HG03064 (cell line): ENCODE data around the gene ASIC2.

Experiments
- ATAC-seq: cut with Tn5 transposase; IDR thresholded peaks from one replicate; pipeline ENCODE4 v1.9.1; 2021; ENCODE audit warnings: low read depth; ENCODE audit not compliant: unreplicated experiment

Gene ASIC2

DNA sequence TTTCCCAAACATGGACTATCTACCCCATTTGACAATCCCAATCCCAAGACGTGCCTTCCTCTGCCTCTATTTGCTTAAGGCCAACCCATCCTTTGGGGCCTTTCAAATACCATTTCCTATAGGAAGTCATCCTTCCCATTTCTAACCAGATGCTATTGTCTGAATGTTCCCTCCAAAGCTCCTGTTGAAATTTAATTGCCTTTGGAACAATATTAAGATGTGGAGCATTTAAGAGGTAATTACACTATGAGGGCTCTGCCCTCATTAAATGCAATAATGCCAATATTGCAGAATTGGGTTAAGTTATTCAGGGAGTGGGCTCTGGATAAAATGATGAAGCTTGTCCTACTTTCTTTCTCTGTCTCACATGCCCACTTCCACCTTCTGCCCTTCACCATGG lies 125.4 kb downstream of the ASIC2 start:
- ATAC-seq: no peak

DNA sequence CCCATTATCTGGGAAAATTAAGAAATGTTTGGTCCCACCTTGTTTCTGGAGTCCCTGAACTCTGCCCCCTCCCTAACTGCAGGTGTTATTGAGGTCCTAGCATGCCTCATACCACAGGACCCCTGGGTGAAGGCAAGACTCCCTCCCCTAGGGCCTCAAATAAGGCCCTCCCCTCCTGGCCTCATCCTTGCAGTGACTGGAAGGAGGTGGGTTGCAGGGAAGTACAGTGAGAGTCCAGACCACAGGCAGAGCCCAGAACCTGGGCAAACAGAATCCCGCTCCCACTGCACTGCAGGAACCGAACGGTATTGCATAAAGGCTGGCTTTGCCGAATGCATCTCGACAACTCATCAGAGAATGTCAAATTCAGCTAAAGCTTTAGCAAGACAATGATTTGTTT lies 126.6 kb downstream of the ASIC2 start:
- no peak for ATAC-seq

DNA sequence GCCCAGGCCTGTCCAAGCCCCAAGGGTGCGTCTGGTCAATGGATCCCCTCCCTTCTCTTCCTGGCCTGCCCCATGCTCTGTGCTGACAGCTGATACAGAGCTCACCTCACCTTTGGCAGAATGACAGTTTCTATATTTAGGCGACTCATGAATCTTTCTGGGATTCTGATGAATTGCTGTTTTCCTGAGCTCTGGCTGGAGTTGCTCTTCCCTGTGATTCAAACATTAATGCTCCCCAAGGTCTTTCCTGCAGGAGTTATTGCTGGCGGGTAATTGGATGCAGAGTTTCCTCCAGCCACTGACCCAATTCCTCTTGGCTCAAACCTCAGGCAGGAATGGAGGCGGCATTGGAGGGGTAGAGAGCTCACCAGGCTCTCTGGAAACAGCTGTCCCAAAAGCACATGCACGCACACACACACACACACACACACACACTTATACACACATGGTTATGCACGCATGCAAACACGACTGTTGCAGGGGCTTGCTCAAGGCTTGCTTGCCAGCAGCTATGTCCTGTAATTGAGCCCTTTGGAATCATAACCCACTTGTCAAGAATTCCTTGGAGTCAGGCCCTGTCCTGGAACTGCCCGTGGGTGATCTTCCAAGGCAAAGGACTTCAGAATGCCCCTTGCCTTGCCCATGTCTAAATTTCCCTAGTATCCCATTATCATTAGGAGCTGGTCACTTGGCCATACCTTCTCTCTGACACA lies 128.8 kb downstream of the ASIC2 start:
- ATAC-seq: no peak

DNA sequence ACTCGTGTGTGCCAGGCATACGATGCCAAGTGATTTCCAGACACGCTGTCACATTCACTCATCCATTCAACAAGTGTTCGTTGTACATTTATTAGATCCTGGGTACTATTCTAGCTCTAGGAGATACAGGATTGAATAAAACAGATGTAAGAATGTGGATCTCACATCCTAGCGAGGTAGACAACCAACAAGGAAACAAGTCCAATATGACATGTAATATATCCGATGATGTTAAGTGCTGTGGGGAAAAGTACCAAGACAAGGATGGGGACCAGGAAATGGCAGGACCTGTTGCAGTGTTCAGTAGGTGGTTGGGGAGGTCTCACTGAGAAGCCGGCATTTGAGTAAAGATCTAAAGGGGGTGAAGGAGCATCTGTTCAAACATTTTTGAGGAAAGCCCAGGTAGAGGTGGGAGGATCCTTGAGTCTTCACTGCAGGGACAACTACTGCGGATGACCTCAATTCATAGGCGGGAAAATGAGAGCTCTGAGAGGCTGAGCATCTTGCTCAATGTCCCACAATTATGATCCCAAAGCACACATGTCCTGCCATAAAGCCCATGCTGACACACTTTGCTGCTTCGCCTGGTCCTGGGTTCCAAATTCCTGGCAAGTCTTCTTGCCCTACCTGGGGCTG lies 129.4 kb downstream of the ASIC2 start:
- no peak for ATAC-seq

DNA sequence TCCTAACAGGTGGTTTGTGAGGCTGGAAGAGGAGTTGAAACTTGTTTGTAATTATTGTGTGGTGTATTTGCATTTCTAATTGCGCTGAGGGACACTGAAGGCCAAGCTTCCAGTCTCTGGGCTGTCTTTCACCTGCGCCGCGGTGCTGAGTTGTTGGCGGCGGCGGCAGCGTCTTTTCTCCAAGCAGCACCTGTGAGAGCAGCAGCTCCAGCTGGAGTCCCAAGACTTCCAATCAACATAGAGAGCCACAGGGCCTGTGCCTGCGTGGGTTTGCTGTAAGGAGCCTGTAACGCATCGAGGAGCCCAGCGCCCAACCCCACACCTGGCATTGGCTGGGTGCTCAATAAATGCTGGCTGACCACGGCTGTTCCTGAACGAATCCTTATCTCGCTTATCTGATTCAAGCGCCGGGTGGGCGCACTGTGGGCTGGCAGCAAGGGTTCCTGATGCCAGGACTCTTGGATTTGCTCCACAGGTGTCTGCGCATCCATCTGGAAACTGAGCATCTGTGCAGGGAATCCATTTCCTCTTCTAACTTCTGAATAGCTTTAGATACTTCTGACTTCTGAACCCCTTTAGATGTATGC lies 138.1 kb downstream of the ASIC2 start:
- ATAC-seq: no peak

DNA sequence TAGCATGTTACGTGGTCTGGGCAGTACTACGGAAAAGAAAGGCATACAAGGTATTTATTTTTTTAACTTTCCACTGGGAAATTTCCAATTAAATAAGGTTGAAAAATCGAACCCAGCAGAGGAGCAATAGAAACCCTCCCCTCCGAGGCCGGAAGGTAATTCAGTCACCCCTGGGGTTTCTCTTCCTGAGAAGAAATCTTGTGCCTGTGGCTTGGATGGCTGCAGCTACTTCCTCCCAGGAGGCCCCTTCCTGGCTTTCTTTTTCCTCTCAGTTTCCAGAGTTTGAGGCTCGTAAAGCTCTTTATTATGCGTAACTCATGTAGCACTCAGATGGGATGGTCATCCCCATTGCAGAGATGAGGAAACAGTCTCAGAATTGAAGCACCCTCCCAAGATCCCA lies 140.3 kb downstream of the ASIC2 start:
- no peak for ATAC-seq

DNA sequence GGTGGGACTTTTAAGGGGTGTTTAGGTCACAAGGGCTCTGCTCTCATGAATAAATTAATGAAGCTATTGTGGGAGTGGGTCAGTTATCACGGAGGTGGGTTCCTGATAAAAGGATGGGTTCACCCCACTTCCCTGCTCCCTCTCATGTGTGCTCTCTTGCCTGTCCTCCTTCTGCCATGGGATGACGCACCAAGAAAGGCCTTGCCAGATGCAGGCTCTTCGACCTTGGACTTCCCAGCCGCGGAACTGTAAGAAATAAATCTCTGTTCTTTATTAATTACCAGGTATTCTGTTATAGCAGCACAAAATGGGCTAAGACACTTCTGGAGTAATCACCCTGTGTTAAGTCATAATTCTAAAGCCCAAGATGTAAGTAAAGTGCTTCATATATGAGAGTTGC lies 141.5 kb downstream of the ASIC2 start:
- no peak for ATAC-seq

DNA sequence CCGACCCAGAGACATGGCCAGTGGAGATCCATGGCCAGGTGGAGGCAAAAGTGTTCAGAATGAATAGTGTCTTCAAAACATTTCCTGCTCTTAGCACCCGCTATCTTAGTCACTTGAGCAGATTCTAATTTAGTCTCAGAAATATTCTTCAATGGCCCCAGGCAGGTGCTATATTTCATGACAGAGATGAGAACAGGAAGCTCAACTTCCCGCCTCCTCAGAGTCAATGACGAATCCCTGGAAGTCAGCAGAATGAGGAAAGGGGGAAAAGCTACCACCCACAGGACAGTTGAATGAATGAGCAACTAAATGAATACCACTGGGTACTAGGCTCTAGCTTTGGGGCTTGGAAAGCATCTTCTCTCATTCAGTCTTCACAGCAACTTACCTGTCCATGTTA lies 147.2 kb downstream of the ASIC2 start:
- no peak for ATAC-seq

DNA sequence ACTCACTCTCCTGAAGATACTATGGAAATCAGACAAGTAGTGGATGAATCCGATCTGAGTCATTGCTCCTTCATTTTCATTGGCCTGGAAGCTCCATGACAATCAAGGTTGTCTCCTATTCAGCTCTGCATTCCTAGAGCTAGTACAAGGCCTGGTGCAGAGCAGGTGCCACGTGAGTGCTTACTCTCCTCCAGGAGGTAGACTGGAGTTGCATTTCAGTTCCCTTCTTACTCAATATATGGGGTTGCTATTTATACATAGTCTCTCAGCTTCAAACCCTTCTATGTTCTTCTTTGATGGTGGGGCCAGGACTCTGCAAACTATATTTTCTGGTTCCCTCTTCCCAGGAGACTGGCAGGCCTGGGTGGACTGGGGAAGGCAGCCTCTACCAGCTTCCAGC lies 148.3 kb downstream of the ASIC2 start:
- no peak for ATAC-seq

DNA sequence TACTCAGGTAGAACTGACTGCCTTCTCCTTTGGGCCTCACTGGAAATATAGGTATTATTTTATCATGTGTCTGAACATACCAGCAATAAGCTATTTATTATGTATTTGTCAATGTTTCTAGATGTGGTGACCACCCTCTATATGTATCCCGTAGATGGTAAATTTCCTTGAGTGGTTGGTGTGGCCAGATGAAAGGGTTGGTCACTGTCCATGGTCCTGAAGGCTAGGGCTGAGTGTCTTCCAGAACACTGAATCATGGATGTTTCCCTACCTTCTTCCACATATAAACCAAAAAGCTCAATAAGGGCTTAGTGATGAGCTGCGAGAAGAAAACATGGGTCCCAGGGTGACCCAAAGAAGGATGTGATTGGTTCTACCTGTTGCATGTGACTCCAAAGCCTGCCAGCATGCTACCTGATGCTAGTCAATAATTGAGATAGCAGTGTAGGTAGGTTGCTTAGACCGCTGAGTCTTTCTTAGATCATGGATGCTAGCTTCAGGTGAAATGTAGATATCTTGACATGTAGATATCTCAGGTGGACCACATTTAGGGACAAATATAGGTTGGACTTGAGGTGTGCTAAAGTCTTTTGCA lies 150.3 kb downstream of the ASIC2 start:
- ATAC-seq: no peak

DNA sequence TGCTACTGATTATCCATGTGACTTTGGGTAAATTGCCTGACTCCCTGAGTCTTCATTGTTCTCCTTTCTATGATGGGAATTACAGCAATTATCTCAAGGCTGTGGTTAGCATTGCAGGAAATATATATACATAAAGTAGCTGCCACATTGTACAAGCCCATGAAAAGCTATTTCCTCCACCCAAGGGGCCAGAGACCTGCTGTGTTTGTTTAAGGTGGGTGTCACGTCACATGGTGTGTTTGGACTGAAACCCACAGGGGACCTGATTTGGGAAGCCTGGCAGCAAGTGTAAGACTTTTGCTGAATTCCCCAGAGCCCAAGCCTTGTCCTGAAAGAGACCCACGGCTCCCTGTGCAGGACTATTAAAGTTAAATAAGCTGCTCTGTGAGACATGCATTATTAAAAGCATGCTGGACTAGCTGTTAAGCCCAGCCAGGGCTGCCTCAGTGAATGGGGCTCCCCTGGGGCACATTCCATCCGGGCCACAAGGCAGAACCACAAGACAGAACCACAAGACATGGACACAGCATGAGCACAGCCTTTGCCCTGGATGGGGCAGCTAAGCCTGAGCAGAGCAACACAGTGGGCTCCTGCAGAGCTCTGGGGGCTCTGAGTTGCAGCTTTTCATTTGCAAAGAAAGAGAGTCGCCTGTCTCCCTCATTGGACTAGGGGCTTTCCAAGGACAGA lies 152.5 kb downstream of the ASIC2 start:
- ATAC-seq: no peak

DNA sequence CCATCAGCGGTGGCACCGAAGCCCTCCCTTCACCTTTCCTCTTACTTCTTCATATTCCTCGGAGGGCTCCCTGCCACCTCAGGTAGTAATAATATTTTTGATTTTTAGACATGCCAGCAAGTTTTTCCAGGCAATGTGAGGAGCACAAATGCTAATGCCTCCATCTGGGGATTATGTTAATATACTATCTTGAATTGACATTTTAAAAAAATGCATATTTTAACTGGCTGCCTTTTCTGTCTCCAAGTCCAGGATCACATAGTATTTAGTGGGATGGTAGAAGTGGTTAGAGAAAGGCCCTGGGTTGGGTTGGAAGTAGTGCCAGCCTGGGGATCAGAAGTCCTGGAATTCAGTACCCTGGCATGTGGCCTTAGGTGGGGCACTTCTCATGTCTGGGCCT lies 154.5 kb downstream of the ASIC2 start:
- ATAC-seq: no peak

DNA sequence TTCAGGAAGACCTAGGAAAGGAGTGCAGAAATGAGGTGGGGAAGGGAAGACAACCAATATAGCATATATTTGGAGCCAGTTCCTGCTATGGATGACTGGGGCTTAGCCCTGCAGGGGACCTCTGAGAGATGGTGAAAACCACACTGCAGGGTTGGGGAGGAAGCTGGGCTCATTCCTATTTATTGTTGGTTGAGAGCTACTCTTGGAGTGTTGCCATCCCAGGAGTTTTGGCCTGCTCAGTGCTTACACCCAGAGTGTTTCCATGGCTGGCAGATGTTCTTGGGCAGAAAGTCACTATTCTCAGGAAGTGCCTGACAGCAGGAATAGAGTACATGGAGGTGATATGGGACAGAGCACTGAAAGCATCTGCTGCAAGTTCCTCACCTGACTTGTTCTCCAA lies 155.7 kb downstream of the ASIC2 start:
- no peak for ATAC-seq

DNA sequence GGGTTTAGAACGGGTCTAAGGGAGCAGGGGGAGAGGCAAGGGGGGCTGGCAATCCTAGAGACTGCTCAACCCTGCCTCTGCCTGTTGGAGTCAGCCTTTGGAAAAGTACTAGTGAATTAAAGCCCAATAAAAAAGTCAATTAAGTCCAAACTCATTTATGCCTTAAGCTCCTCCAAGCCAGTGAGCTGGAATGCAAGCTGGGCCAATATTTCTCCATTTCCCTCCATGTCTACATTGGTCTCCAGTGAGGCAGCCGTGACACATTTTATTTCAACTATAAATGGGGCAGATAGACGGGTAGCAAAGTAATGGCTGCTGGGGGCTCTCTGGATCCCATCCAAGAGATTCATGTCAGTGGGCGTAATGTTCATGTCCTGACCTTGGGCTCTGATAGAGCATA lies 157.4 kb downstream of the ASIC2 start:
- ATAC-seq: no peak

DNA sequence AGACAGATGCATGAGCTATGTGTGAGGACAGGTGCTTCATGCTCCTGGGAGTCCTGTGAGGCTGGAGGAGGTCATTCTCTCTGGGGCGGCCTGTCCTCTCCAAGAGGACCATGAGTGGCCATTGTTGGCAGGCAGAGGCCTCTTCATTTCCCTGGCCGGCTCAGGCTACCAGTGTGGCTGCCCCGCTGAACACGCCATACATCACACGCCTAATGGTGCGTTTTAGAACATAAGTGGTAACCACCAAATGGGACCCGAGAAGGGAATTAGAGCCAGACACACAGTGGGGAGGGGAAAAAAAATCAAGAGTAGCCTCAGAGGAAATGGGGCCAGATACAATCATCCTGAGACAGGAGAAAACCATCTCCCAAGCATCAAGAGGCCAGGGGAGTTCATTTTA lies 161.5 kb downstream of the ASIC2 start:
- ATAC-seq: no peak

DNA sequence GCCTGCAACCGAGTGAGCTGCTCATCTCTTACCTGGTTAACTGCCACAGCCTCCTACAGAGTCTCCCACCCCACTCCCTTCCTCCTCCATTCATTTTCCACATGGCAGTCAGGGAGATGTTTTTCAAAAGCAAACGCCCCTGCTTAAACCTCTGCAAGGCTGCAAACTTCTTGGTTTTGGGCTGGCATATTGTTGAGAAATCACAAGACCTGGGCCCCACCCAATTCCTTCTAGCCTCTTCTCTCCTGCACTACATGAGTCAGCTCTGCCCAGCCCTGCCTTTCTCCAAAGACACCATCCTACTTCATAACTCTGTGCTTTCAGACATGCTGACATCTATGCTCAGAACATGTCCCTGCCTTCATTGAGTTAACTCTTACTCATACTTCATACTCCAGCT lies 165.4 kb downstream of the ASIC2 start:
- ATAC-seq: no peak

DNA sequence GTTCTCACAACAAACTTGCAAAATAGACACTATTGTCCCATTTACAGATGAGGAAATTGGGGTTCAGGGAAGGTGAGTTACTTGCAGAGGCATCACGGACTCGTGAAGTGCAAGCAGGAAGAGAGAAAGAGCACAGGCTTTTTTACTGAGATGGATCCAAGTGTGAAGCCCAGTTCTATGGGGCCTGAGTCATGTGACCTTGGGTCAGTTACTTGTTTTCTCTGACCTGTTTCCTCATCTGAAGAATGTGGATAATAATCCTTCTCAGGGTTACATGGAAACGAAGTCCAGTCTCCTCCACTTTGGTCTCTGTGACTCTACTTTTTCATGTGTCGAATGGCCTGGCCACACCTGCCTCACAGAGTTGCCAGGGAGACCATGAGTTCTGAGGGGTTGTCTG lies 167.0 kb downstream of the ASIC2 start:
- ATAC-seq: no peak

DNA sequence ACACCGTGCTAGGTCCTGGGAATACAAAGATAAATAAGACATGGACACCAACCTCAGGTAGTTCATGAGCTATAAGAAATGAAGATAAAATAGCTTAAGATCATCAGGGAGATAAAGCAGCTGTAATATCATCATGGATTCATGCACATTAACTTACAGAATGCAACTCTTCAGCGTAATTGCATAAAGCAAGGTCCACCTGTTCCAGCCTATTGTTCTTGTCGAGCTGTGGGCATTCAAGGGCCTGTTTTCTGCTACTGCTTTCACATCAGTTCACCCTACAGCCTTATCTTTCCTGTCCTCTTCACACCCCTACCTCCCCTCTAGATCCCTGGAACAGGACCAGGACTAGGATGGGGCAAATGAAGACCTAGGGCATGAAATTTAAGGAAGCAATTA lies 167.5 kb downstream of the ASIC2 start:
- no peak for ATAC-seq

DNA sequence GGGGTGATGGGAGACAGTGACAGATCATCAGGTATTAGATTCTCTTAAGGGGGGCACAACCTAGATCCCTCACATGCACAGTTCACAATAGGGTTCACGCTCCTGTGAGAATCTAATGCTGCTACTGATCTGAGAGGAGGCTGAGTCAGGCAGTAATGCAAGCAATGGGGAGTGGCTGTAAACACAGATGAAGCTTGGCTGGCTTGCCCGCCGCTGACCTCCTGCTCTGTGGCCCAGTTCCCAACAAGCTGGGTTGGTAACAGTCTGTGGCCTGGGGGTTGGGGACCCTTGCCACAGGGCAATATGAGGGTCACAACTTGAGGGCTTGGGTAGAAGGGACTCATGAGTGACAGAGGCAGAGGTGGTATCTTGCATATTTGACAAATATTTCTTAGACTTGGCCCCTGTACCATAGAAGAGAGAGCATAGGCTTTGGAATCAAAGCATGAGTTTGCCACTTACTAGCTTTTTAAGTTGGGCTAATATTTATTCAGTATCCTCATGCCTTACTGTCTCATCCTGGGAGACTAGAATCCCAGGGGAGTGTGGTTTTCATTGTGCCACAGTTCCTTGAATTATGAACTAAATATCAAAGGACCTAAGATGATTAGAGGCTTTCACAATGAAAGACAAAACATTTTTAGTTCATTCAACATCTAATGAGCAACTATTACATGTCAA lies 168.1 kb downstream of the ASIC2 start:
- no peak for ATAC-seq

DNA sequence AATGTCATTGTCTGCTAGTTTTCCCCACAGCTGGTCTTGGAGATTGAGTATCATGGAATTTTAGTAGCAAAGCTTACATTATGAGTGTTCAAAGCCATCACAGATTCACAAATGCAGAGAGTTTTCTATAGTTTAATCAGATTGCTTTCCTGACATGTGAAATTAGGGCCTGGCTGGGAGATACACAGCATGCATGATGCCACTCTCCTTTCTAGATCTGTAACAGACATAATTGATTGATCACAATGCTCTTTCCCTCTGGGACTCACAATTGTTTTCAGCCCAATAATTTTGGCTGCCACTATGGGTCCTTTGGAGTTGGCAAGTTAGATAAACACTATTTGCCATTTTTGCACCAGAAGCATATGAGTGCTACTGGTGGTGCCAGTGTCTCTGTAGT lies 168.9 kb downstream of the ASIC2 start:
- ATAC-seq: no peak

DNA sequence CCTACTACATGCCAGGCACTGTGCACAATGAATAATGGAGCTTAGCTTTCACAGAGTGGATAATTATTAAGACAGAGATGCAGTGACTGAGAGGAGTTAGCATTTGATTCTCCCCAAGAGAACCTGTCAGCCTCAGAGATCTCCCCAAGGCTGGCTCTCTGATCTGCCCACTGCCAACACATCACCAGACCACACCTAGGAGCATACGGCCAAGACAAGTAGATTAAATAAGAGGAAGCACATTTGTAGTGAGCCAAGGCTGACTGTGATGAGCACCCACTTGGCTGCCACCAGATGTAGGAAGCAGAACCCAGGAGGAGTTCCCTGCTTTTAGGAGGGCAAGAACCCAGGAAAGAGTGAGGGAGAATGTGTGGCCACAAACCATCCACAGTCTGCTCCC lies 171.3 kb downstream of the ASIC2 start:
- no peak for ATAC-seq
